H1 (cell line): ENCODE results near the gene KCNH6.
A peak's percentile ranks its signal among the peaks of the same experiment; 100 is the strongest.

ENCODE experiments used
- POLR2AphosphoS5 ChIP-seq: IDR thresholded peaks from 2 replicates; pipeline ENCODE4 v1.6.1; 2011; ENCODE audit warnings: low read depth, low read length
- ZNF274 ChIP-seq: IDR thresholded peaks from 2 replicates; pipeline ENCODE4 v1.7.0; 2012; ENCODE audit warnings: low read length, borderline replicate concordance; ENCODE audit errors: extremely low read depth

DNA sequence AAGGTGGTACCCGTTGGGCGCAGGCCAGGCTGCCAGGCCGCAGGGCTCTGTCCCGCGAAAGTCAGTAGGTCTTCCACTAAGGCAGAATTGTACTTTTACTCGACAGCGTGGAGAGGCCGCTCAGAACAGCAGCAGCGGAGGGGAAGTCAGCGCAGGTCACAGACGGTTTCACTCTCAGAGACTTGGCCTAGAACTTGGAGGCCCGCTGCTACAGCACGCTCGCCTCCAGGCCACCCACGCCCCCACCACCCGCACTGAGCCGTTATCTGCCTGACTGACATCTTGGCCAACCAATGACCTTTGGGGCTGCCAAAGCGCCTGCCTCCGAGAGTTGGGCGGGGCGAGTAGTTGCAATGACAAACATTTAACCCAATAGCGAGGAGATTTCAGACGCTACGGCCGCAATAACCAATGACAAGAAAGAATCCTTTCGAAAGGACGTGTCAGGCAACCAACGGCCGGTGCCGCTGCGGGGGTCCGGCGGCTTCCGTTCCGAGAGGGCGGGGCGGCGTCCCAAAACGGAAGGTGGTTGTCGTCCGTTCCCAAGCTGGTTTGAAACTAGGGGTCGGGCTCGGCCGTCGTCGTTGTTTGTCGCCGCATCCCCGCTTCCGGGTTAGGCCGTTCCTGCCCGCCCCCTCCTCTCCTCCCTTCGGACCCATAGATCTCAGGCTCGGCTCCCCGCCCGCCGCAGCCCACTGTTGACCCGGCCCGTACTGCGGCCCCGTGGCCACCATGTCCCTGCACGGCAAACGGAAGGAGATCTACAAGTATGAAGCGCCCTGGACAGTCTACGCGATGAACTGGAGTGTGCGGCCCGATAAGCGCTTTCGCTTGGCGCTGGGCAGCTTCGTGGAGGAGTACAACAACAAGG, 27.0 kb downstream of the KCNH6 start, which contains the start of gene DCAF7:
- TF ChIP-seq POLR2AphosphoS5, result peak; percentile 36
- TF ChIP-seq ZNF274, result no peak
